Prostate gland (tissue), 2 donors: ENCODE measurements around the gene MRPL34.

Experiments used
- POLR2A ChIP-seq: fragments of 450-650 bp; IDR thresholded peaks from one replicate; pipeline ENCODE4 v1.6.1; 2016; ENCODE audit warnings: antibody characterized with exemption, mild to moderate bottlenecking
- TF ChIP-seq, protein P1 (sequence below), 4 experiments: fragments of 200-600 bp in 2 of 4; fragments of 450-650 bp in 2 of 4; sonication (generic) in 2 of 4; IDR thresholded peaks; 1 replicate in 3 of 4; 2 replicates in 1 of 4; pipeline ENCODE4 v1.5.1; 2016 to 2019; ENCODE audit warnings: antibody characterized with exemption in 4 of 4, mild to moderate bottlenecking in 2 of 4, moderate library complexity in 2 of 4

DNA sequence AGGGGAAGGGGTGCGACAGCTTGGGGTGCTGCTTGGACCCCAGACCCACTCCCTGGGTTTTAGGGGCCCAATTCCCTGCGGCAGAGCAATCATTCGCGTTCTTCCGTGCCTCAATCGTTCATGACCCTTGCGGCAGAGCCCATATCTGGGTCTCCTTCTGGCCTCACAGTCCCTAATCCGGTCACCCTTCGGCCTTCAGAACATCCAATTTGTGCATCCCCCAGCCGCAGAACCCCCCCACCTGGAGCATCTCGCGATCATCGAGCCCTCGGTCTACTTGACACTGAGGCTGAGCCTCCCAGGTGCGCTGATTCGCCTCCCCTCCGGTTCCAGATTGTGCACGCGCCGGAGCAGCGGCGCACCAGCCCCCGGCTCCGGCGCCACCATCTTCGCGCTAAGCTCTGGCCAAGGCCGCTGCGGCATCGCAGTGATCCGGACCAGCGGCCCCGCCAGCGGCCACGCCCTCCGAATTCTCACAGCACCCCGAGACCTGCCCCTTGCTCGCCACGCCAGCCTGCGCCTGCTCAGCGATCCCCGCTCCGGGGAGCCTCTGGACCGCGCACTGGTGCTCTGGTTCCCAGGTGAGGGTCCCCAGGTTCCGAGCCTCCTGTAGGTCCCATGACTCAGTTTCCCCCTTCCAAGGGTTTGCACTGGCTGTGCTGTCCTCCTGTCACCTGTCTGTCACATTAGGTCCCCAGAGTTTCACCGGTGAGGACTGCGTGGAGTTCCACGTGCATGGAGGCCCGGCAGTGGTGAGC is 32.2 kb downstream of the MRPL34 start:
- TF ChIP-seq, protein P1, sequence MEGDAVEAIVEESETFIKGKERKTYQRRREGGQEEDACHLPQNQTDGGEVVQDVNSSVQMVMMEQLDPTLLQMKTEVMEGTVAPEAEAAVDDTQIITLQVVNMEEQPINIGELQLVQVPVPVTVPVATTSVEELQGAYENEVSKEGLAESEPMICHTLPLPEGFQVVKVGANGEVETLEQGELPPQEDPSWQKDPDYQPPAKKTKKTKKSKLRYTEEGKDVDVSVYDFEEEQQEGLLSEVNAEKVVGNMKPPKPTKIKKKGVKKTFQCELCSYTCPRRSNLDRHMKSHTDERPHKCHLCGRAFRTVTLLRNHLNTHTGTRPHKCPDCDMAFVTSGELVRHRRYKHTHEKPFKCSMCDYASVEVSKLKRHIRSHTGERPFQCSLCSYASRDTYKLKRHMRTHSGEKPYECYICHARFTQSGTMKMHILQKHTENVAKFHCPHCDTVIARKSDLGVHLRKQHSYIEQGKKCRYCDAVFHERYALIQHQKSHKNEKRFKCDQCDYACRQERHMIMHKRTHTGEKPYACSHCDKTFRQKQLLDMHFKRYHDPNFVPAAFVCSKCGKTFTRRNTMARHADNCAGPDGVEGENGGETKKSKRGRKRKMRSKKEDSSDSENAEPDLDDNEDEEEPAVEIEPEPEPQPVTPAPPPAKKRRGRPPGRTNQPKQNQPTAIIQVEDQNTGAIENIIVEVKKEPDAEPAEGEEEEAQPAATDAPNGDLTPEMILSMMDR (IDR thresholded peaks at IDR 0.05): no peak
- TF ChIP-seq POLR2A: no peak
